Activated naive CD4-positive, alpha-beta T cell treated with Interleukin-2 at 50 U/mL for 16 hours (primary cell): ENCODE data around the gene PHOX2B.

Experiments
- DNase-seq: peaks from one replicate; pipeline ENCODE4 v3.0.0-alpha.2; 2020

Gene PHOX2B

DNA sequence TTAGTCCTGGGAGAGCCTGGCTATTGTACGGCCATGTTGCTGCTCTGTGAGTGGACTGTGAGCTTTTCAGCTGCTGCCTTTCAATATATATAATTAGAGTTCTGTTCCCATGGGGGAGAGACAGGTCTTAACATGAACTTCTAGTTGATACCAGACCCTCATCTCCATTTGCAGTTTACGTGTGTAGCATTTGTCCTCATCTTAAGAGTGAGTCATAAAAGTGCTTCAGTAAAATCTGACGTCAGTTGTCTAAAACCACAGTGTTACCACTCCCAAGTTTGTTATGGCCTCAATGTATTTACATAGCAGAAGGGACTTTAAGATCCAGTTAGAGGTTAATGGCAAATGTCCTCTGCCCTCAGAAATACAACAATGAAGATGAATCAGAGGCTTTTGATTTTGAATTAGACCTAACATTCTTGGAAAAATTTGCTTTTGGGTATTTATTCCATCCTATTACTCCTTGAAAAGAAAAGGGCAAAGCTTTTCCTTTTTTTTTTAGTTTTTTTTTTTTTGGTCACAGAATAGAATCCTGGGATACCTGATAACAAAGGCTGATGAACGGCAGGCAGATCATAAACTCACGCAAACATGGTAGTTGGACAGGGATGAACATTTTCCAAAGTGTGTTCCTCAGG is 38.6 kb downstream of the PHOX2B start:
- no peak for DNase-seq

DNA sequence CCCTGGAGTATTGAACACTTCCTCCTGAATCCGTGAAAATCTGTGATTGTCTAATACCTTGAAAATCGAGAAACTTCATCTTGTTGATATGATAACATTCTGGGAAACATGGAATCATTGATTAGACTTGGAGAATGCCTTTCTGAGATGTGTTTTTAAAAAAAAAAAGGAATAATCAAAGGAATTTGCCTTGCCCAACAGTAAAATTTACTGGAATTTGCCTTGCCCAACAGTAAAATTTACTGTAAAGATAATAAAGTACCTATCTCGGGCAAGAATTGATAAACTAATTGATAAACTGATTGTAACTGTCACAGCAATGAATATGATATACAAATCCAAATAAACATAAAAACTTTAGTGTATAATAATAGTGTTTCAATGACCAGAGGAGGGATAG is 44.7 kb downstream of the PHOX2B start:
- no peak for DNase-seq

DNA sequence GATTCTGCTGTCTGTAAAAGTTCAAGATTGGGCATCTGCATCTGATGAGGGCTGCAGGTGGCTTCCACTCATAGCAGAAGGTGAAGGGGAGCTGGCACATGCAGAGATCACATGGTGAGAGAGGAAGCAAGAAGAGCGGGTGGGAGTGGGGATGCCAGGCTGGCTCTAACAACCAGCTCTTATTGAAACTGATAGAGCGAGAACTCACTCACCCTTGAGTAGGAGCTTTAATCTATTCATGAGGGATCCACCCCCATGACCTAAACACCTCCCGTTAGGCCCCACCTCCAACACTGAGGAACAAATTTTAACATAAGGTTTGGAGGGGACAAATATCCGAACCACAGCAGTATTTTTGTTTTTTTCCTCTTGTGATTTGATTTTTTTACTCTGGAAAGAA is 45.8 kb downstream of the PHOX2B start:
- no peak for DNase-seq

DNA sequence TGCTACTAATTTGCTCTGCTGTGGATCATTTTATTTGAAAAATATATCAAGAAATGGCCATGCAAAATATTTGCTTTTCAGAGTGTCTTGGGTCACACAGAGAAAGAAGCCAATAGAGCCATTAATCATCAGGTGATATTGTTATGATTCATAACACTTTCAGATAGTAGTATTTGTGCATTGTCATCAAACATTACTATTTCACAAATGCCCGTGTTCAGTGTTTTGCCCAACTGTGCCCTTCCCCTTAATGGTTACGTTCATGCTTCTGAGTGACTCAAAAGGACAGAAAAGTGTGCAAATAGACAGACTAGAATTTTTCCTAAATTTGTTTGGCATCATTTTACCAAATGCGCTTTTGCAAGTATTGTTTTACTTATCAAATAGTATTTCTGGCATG is 46.5 kb downstream of the PHOX2B start:
- DNase-seq, result no peak

DNA sequence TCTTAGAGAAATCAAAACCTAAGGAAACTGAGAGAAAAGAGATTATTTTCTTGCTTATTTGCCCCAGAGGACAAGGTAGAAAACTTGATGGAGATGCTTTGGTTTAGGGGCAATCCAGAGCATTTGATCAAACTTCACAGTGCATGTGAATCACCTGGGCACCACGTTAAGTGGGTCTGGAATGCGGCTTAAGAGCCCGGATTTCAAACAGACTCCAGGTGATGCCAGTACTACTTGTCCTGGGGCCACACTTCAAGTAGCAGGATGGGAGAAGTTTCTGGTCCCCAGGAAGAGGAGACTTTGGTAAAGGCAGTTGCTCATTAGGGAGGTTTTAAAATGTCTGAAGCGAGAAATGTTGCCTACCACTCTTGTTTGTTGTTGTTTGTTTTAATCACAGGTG is 51.8 kb downstream of the PHOX2B start:
- no peak for DNase-seq

DNA sequence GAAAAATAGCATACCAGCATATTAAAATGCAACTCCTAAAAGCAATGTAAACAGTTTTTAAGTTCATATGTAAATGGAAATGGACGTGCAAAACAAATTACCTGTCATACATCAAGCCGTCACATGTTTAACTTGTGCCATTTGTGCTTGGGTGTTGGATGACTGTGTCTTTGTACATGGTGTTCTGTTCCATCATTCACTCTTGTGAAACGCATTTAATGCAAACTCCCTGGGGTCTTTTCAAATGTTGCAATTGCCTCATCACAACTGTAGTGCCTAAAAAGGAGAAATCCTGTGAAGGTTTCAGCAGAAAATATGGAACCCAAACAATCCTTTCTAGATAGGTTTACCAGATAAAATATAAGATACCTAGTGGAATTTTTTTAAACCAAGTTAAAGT is 52.4 kb downstream of the PHOX2B start:
- DNase-seq, result no peak
